ENCODE data around the gene SLC2A11.
"Not testable (repeated sequence)": the region's sequence is repeated elsewhere in the genome, so short reads cannot be mapped to it uniquely, and the experiment has no call there.

The SLC2A11 gene

DNA sequence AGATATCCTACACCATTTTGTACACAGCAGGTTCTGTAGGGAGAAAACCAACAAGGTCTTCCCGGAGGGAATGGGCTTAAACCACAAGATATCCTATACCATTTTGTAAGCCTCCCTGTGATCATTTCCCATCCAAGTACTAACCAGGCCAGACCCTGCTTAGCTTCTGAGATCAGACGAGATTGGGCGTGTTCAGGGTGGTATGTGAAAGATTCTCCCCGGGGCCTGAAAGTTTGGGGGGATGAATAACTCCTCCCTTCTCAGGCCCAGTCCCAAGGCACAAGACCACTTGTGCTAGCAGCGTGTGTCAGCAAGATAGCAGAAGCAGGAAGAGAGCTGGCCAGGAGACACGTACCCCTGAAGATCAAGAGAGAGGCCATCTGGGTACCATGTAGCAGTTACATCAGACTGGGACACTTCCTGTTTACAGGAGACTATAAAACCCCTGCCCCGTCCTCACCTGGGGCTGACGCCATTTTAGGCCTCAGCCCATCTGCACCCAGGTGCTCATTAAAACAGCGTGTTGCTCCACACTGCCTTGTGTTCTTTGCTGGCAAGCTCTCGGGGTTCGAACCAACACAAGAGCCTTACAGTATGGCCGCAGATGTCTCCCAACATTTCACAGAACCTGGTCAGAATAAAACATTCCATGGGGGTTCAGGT, 53.8 kb downstream of the SLC2A11 start:
- Histone ChIP-seq H3K27ac (no peak overlapping the region), H3K4me3 (no peak overlapping the region)
- TF ChIP-seq CTCF (IDR thresholded peaks at IDR 0.05) = no peak
- DNase-seq (ENCODE audit: low spot score) = no peak

- DNase-seq (ENCODE audit: low spot score) = no peak
- H3K4me3 ChIP-seq = no peak overlapping the region
- H3K27ac ChIP-seq = no peak overlapping the region
Measured at GRCh38 chr22:23912293-23912903, 54.7 kb downstream of the SLC2A11 start.

DNA sequence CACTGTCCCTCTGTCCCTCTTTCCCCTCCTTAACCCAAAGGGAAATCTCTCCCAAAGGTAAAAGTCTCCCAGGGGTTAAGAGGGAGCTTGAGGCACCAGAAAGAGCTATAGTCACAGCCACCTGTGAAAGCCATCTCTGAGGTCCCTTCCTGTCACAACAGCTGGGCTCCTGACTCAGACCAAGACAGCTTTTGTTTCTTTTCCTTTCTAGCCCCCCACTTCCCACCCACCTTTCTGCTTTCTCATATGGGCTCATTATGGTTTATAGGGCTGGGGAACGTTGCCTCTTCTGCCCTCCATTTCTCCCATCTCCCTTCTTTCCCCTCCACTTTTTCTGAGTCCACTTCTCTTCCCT, 55.6 kb downstream of the SLC2A11 start:
- H3K27ac ChIP-seq = peak overlapping the region; percentile 77 to 91
- no peak for TF ChIP-seq CTCF (IDR thresholded peaks at IDR 0.05)
- no peak for DNase-seq (ENCODE audit: low spot score)
- peak overlapping the region; percentile 74 for H3K4me3 ChIP-seq

More at GRCh38 chr22:23912293-23912903, 54.7 kb downstream of the SLC2A11 start:
- no peak for TF ChIP-seq CTCF (IDR thresholded peaks at IDR 0.05)

DNA sequence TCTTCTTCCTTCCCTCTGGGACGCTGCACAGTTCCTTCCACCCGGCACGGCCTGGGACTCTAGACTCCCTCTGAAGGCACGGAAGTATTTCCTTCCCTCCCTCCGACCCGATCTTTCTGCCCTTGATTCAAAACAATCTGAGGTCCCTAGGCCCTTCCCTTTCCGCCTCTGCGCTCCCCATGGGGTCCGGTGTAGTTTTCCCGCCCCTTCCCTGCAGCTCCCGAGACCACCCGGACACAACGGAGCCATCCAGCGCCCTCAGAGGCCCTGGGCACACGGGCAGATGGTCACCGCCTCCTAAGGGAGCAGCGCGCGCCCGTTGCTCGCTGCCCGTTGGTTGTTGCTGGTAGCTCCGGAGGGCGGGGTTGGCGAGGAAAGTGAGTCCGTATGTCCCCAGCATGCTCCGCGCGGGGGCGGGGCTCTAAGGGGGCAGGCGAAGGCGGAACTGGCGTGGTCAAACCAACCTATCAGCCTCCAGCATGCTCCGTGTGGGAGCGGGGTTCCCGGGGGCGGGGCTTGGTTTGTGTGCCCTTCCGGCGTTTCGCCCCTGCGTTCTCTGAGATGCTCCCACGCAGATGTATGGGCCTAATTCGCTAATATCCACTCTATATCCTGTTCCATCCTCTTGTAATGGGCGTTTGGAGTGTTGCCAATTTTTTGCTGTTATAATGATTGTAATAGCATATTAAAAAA, 56.1 kb downstream of the SLC2A11 start:
- H3K4me3 ChIP-seq = peak overlapping the region; percentile 74
- no peak for TF ChIP-seq CTCF (IDR thresholded peaks at IDR 0.05)
- peak overlapping the region; percentile 77 to 91 for H3K27ac ChIP-seq
- DNase-seq (ENCODE audit: low spot score) = peak; percentile 100

DNA sequence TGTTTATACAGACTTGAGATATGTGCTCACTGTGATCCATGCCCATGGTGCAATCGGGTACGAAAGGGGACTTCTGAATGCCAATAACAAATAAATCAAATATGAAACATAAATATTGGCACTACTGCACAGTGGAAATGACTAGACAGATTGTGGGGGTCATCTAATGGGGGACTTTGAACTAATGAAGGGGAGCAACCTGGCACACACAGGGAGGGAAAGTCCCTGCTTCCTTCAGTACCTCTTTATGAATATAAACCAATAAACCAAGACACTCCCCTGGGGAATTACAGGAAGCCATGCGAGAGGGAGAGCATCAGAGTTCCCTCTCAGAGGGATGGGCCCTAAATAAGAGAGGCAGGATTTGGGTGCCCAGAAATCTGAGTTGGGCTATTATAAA, 57.6 kb downstream of the SLC2A11 start:
- H3K27ac ChIP-seq = no peak overlapping the region
- no peak for TF ChIP-seq CTCF (IDR thresholded peaks at IDR 0.05)
- no peak for DNase-seq (ENCODE audit: low spot score)
- H3K4me3 ChIP-seq = no peak overlapping the region

DNA sequence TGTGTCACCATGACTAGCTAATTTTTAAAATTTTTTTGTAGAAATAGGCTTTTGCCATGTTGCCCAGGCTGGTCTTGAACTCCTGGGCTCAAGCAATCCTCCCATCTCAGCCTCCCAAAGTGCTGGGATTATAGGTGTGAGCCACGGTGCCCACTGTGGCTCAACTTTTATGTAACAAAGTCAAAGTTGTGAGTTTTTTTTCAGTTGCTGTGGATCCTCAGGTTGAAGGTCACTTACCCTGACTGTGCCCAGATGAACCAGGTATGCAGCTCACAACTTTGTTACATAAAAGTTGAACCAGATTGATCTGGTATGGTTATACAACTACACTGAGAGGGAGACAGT, 62.6 kb downstream of the SLC2A11 start:
- not testable (repeated sequence) for DNase-seq (ENCODE audit: low spot score); H3K4me3 ChIP-seq
- H3K27ac ChIP-seq = peak overlapping the region; percentile 37 to 72

- H3K4me3 ChIP-seq; H3K27ac ChIP-seq; DNase-seq (ENCODE audit: low spot score): not testable (repeated sequence)
Measured at GRCh38 chr22:23921586-23922201, 64.0 kb downstream of the SLC2A11 start.

DNA sequence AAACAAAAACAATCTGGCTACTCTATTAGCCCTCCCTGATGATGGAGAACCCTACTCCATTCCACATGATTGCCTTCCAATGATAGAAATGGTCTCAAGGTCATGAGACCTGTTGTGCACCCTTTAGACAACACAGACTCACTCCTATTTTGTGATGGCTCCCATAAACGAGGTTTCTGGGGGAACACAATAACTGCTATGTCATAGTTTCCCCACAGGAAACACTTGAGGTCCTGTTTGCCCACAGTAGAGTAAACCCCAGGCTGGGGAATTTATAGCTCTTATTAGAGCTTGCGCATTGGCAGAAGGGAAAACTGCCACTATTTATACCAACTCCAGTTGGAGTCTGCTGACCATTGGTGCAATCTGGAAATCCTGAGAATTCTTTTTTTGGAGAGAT, 65.2 kb downstream of the SLC2A11 start:
- no peak for TF ChIP-seq CTCF (IDR thresholded peaks at IDR 0.05)
- Histone ChIP-seq H3K27ac (no peak overlapping the region), H3K4me3 (no peak overlapping the region)
- DNase-seq (ENCODE audit: low spot score) = no peak
